ENCODE measurements around the gene PGAP6.

Gene PGAP6

GRCh38 chr16:322476-323143 lies 59.2 kb downstream of the PGAP6 start:
- DNase-seq, result no peak

DNA sequence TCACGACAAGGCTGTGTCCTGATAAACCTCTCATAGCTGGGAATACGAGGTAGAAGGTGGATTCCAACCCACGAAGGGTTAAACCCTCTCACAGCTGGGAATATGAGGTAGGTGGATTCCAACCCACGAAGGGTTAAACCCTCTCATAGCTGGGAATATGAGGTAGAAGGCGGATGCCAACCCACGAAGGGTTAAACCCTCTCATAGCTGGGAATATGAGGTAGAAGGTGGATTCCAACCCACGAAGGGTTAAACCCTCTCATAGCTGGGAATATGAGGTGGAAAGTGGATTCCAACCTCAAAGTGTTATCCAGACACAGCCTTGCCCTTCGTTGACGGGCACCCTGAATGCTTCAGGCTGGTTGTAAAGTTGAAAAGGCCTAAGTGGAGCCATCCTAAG lies 60.2 kb downstream of the PGAP6 start:
- no peak for DNase-seq

Data from NCI-H2081 treated with DMSO at 0.1 percent for 48 hours (cell line).